Stimulated activated CD4-positive, alpha-beta T cell treated with anti-CD3 and anti-CD28 coated beads, Interleukin-15, amount 100 ng/mL, for 24 hours (primary cell): ENCODE measurements around the gene ZPBP.
"Not testable (repeated sequence)": the region's sequence is repeated elsewhere in the genome, so short reads cannot be mapped to it uniquely, and the experiment has no call there.

Source experiments
- DNase-seq: peaks from one replicate; pipeline ENCODE4 v3.0.0-alpha.2; 2020

The ZPBP gene

GRCh38 chr7:50092579-50093491 is at the start of gene ZPBP:
Gene ZPBP, minus strand, starts transcription at chr7:50093246. Its CDS starts 52 bp downstream, at chr7:50093194.
- peak; percentile 68 for DNase-seq

GRCh38 chr7:50142425-50143017 is 49.5 kb upstream of the ZPBP start:
- no peak for DNase-seq

GRCh38 chr7:50141854-50142253 is 48.8 kb upstream of the ZPBP start:
- no peak for DNase-seq

- DNase-seq = no peak
Measured at GRCh38 chr7:50141131-50141530, 48.1 kb upstream of the ZPBP start.

GRCh38 chr7:50140688-50141087 is 47.6 kb upstream of the ZPBP start:
- no peak for DNase-seq

GRCh38 chr7:50138101-50138500 is 45.1 kb upstream of the ZPBP start:
- DNase-seq = no peak

- DNase-seq = no peak
Measured at GRCh38 chr7:50125766-50126165, 32.7 kb upstream of the ZPBP start.

GRCh38 chr7:50121286-50121685 is 28.2 kb upstream of the ZPBP start:
- DNase-seq = no peak

- peak; percentile 50 for DNase-seq
Measured at GRCh38 chr7:50119815-50120637, 27.0 kb upstream of the ZPBP start.

GRCh38 chr7:50112250-50112649 is 19.2 kb upstream of the ZPBP start:
- DNase-seq = no peak

- DNase-seq = no peak
Measured at GRCh38 chr7:50101873-50102272, 8.8 kb upstream of the ZPBP start.

- DNase-seq = no peak
Measured at GRCh38 chr7:50095634-50096033, 2.6 kb upstream of the ZPBP start.

- no peak for DNase-seq
Measured at GRCh38 chr7:50088463-50089129, 4.5 kb downstream of the ZPBP start.

GRCh38 chr7:50085344-50085743 is 7.7 kb downstream of the ZPBP start:
- DNase-seq = no peak

GRCh38 chr7:50073093-50073492 is 20.0 kb downstream of the ZPBP start:
- no peak for DNase-seq

- peak; percentile 27 for DNase-seq
Measured at GRCh38 chr7:50069613-50070012, 23.4 kb downstream of the ZPBP start.

GRCh38 chr7:50068850-50069551 is 24.0 kb downstream of the ZPBP start:
- DNase-seq = peak; percentile 35

- peak; percentile 27 for DNase-seq
Measured at GRCh38 chr7:50068026-50068425, 25.0 kb downstream of the ZPBP start.

GRCh38 chr7:50062951-50063350 is 30.1 kb downstream of the ZPBP start:
- DNase-seq = no peak

- no peak for DNase-seq
Measured at GRCh38 chr7:50056131-50056530, 36.9 kb downstream of the ZPBP start.

- no peak for DNase-seq
Measured at GRCh38 chr7:50047716-50048115, 45.3 kb downstream of the ZPBP start.

- DNase-seq = not testable (repeated sequence)
Measured at GRCh38 chr7:50041165-50041564, 51.9 kb downstream of the ZPBP start.
